Stimulated activated CD4-positive, alpha-beta T cell treated with anti-CD3 and anti-CD28 coated beads, Interleukin-1b, Interleukin-23, amount 100 ng/mL, for 24 hours (primary cell): ENCODE measurements around the gene CCNL2.
"Not testable (repeated sequence)": the region's sequence is repeated elsewhere in the genome, so short reads cannot be mapped to it uniquely, and the experiment has no call there.

Source experiments
- DNase-seq, 4 experiments: peaks; one replicate each; pipeline ENCODE4 v3.0.0-alpha.2; 2020; ENCODE audit warnings: low read depth in 4 of 4, low spot score in 1 of 4

CCNL2 gene

DNA sequence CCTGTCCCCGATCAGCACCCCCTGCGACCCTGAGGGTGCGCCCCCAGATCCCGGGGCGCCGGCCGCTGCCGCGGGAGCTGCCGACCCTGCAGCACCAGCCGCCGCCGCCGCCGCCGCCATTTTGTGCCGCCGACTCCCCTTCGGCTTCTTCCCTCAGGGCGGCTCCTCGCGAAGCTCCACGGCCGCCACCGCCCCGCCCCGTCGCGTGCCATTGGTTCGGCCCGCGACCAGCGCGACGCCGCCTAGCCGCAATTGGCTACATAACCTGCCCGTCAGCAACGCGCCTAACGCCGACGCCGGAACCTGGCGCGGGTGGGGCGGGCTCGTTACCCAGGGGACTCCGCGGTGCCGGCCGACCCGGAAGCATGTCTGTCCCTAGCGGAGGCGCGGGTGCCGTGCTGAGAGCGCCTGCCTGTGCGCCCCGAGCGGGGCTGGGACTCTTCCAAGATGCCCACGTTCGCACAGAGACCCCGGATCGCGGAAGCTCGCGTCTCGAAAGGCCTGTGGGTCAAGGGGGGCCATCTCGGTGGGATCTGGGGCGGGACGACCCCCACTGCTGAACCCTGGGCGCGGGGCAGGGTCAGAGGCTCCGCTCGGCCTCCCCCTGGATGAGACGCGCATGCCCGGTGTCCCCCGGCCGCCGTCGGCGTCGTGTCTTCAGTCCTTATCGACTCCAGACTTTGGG is at the start of gene CCNL2:
Gene CCNL2, minus strand, starts transcription at position 149 of the 685 bp plus-strand sequence. Its CDS starts 29 bp downstream, at position 120.
- peak; percentile 97 to 99 (median 98) for DNase-seq

DNA sequence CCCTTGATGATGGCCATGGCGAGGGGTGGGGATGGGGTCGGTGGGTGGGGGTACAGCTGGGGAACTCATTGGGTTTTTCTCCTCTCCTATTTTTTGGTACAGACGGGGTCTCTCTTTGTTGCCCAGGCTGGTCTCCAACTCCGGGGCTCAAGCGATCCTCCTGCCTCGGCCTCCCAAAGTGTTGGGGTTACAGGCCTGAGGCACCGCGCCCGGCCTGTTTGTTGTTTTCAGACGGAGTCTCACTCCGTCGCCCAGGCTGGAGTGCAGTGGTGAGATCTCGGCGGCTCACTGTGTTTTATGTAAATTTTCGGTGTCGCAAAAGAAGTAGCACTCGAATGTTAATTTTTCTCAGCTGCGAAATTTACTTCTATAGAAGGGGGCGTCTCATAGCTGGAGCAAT is 47.5 kb upstream of the CCNL2 start:
- DNase-seq: not testable (repeated sequence)

DNA sequence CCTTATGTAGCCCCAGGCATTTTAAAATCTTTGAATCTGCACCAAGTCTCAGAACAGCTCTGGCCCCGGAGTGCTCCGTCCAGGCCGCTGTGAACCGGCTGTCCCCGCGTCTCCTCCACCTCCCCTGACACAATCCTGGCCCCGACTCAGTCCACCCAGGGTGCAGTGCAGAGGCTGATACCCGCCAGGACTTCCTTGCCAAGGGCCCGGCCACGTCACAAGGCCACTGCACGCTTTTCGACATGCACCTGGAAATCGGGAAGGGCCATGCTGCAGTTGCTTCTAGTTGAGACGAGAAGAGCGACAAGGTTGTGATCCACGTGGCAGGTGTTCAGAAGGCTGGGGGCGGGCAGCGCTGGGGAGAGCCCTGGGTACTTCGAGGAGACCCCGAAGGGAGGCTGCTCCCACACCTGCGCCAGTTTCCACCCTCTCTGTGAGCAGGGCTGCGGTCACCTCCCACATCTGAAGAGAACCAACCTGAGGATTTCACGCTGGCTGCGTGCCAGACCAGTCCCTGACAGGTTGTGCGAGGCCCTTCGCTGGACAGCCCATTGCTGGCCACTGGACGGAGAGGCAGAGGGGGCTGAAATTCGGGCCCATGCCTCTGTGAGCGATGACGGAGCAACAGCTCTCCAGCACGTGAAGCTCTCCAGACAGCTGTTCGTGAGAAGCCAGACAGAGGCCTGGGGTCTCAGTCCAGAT is 43.1 kb upstream of the CCNL2 start:
- DNase-seq: no peak

DNA sequence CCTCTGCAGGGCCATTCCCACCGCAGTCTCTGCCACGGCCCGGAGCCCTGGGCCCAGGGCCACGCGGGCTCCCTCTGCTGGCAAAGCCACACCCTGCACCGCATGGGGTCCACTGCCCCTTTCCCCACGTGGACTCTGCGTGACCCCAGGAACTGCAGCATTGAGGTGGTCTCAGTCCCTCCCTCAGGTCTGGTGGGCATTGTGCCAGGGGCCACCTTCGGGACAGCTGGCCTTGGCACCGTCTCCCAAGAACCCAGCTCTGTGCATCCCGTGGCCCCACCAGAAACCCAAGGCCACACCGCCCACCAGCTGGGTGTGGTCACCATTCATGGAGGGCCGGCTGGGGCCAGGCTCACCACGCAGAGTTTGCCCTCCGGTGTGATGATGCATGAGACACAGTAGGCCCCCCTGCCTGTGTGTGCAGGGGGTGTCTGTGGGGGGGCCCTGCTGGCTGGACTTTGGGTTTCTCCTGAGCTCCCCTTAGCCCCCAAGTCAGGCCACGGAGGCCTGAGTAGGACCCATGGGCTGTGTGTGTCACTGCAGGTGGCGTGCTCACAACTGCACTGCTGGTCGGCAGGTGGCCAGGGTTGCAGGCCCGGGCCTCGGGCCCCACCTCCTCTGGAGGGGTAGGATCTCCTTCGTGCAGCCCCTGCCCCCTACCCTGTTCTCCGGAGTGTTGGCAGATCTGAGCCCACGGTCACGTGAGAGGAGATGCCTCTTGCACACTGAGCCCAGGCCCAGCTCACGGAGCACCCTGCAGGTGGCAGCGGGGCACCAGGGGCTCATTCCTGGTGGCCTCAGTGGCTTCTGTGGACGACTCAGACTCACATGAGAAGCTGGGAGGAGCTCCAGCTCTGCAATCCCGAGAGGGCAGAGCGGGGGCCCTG is 42.1 kb upstream of the CCNL2 start:
- DNase-seq: peak; percentile 34 to 54 (median 49)

DNA sequence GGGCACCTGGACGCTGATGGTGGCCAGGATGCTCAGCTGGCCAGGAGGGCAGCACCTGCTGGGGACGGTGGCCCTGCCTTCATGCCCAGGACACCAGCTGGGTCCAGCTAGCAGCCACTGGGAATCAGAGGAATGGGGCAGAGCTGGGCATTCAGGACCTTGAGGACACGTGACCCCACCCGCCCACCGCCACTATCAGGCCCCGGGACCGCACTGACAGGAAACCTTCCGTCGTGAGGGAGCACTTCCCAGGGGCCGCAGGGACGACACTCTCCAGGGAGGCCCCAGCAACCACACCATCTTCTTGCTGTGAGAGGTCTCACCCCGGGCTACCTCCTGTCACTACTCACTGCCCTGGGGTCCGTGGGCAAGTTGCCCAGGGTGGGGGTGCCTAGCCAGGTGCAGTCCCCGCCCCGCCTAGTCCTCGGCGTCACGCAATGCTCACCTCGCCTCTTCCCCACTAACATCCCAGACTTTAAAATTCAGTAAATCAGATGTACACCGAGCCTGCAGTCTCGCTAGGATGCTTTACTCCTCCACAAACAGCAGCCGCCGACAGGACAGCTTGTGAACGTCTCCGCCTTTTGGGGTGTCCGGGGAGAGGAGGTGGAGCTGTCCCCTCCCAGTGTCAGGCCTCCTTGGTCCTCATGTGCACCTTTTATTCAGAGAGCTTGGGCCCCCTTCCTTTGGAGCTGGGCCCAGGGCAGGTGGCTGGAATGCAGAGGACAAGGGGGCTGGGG is 41.3 kb upstream of the CCNL2 start:
- no peak for DNase-seq

DNA sequence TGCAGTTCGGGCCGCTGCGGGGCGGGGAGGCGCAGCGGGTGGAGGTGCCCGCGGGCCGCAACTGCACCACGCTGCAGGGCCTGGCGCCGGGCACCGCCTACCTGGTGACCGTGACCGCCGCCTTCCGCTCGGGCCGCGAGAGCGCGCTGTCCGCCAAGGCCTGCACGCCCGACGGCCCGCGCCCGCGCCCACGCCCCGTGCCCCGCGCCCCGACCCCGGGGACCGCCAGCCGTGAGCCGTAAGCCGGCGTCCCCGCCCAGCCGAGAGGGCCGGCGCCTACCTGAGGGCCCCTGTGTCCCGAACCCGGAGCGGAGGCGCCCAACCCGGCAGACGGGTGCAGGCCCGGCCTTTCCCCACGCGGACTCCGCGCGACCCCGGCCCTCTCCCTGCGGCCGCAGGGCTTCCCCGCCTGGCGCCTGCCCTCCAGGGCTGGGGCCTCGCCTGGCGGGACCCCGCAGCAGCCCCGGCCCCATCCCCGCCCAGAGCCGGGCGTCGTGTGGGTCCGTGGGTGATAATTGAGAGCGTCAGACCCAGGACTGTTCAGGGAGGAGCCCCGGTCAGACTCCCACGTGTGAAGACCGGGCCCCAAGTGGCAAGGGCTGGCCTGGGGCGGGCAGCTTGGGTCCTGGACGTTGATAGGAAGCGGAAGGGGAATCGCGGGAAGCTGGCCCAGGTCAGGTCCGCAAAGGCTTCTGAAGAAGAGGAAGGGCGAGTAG is 40.6 kb upstream of the CCNL2 start:
- DNase-seq: no peak

DNA sequence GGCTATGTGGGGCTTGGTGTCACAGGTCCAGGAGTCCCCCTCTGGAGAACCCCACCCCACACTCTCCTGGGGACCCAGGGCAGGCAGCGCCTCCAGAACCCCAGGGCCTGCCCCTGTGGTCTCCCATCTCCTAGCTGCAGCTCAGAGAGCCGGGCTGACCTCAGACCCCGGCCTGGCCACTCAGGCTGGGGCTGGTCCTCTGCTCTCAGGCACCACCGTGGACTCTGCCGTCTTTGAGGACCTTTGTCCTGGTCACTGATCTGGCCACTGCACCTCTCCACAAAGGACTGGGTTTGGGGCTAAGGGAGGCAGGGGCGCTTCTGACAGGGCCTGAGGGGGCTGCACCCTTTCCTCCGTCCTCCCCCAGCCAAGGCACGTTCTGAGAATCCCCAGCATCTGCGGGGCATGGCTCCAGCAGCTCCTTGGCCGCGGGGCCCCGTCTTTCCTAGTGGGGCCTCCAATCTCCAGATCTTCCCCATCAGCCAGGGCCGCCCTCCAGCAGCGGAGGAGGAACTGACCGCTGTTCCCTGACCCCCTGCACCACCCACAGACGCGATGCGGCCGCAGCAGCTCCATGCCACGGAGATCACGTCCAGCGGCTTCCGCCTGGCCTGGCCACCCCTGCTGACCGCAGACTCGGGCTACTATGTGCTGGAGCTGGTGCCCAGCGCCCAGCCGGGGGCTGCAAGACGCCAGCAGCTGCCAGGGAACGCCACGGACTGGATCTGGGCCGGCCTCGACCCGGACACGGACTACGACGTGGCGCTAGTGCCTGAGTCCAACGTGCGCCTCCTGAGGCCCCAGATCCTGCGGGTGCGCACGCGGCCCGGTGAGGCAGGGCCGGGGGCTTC is 39.6 kb upstream of the CCNL2 start:
- DNase-seq: no peak

- DNase-seq: no peak
These were observed 38.8 kb upstream of the CCNL2 start for GRCh38 chr1:1437904-1438376.

DNA sequence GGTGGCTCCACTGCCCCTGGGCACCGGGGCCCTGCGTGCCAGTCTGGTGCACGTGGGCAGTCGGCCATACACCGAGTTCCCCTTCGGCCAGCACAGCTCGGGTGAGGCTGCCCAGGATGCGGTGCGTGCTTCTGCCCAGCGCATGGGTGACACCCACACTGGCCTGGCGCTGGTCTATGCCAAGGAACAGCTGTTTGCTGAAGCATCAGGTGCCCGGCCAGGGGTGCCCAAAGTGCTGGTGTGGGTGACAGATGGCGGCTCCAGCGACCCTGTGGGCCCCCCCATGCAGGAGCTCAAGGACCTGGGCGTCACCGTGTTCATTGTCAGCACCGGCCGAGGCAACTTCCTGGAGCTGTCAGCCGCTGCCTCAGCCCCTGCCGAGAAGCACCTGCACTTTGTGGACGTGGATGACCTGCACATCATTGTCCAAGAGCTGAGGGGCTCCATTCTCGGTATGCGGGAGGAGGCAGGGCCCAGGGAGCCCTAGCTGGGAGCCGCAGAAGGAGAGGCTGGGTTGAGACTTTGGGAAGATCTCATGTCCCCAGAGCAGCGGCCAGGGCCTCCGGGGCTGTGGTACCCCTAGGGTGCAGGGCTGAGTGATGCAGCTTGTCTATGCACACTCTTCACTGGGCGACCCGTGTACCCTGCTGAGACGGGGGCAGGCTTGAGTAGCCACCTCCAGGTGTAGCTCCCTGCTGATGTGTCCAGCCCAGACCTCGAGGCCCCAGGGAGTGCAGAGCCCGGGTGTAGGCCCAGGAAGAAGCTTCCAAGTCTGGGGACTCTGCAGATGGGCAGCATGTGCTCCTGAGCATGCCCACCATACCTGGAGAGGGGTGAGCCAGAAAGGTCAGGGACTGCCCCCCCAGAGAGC is 38.1 kb upstream of the CCNL2 start:
- DNase-seq: no peak

GRCh38 chr1:1436630-1437032 is 37.5 kb upstream of the CCNL2 start:
- DNase-seq: no peak

- no peak for DNase-seq
These were observed 36.9 kb upstream of the CCNL2 start for GRCh38 chr1:1435911-1436629.

- DNase-seq: peak in 3 of 4 experiments; percentile 44 to 65 (median 56)
These were observed 36.2 kb upstream of the CCNL2 start, which contains the start of gene VWA1 for GRCh38 chr1:1435106-1435903. TSS of gene VWA1 (plus strand) at chr1:1435690. CDS start at chr1:1435749, 59 bp downstream.

DNA sequence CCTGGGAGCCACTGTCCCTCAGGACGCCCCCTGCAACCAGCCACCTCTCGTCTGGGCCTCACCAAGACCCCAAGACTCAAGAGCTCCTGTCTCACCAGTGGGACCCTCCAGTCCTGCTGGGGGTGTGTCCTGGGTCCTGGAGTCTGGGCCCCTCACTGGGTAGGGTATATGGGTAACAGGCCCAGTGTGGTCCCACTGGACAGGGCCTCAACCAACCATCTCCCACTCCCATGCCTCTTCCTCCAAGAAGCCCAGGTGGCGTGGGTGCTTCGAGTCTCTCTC is 35.6 kb upstream of the CCNL2 start:
- DNase-seq: no peak

DNA sequence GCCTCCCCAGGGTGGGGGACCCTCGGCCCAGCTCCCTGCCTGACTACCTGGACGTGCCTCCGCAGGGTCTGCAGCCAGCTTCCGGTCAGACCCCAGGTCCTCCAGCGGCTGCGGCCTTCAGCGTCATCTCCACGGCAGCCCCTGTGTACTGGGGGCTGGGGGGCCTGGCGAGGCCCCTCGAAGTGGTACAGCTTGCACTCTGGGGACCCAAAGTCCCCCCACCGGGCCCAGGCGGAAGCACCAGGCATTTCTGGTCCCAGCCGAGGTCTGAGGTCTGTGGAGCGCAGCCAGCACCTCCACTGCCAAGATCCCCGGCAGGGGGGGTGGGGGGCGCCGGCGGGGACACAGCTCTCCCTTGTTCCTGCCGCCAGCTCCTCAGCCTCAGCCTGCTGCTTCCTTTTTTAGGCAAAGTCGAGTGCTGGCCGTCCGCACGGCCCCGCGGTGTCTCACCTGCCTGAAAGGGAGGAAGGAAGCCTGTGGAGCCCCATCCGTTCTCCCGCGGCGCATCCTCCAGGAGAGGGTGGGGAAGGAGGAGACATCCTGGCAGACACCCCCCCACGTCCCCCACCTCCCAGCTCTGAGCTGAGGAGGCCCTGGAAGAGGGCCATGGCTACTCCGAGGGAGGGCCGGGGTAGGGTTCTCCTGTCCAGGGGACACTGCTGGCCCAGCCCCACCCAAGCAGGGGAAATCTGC is 35.1 kb upstream of the CCNL2 start:
- no peak for DNase-seq

DNA sequence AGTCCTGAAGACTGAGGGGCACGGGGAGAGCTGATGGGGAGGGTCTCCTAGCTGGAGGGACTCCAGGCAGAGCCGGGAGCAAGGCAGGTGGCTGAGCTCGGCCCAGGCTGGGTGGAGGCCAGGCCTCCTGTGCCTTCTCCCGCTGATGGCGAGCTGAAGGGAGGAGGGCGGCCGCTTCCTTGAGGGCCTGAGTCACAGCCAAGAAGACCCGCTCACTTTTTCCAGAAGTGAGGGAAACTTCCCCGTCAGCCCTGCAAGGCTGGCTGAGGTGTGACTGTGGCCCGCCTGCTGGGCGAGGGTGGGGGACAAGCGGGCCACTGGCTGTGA is 34.6 kb upstream of the CCNL2 start:
- DNase-seq: peak in 3 of 4 experiments; percentile 28 to 56 (median 46)

DNA sequence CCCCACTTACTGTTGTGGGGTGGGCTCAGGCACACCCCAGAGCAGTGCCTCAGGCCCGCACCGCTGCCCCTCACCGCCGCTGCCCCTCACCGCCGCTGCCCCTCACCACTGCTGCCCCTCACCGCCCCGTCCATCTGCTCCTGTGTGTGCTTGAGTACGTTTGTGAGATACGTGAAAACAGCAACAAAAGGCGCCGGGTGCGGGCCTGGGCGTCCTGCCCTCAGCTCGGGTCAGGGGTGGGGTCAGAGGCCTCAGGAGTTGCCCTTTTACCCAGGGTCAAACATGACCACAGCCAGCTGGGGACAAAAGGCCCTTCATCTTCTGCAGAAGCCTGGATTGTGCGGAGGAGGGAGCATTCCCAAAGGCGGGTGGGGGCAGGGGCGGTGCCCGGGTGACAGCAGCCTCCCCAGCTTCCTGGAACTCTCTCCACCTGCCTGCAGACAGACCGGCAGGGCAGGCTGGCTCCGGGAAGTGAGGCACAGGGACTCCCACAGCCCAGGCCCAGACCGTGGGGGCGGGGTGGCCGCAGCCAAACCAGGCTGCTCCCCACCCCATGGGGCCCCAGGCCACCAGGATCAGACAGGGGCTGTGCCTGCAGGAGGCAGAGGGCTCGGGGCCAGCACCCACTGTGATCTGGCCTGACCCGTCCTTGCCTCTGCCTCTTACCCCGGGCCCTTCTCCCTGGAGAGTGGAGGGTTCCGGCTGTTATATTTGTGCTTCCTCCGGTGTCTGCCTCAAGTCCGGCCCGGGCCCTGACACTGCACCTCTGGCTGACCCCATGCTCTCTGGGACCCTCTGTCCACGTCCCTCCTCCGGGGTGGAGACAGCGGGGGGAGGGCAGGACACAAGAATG is 34.0 kb upstream of the CCNL2 start:
- no peak for DNase-seq
